Stimulated activated CD4-positive, alpha-beta T cell treated with anti-CD3 and anti-CD28 coated beads, Interleukin-12 subunit alpha, Interleukin-12 subunit beta, amount 100 ng/mL, for 24 hours (primary cell): ENCODE results near the gene ATP10B.

ENCODE experiments used
- DNase-seq, 2 experiments: peaks; one replicate each; pipeline ENCODE4 v3.0.0-alpha.2; 2020; ENCODE audit warnings: low read depth in 2 of 2

The ATP10B gene

DNA sequence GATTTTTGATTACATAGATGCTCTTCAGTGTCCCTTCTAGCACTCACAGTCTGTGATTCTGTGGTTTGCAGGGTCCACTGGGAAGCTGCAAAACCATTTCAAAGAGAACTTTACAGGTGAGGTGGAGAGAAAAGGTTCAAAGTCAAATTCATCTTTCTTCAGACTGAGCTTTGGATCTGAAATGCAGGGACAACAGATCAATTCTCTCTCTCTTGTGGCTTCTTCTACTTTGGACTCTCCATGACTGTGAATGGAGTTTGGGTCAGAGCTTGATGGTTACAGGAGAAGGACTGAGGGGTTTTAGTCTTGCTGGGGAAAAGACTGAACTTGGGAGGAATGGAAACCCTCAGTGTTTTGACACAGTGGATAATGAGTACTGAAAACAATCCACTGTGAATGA lies 338.5 kb downstream of the ATP10B start:
- no peak for DNase-seq
